Measurements from ENCODE around the gene CCDC80.
"Not testable (repeated sequence)": the region's sequence is repeated elsewhere in the genome, so short reads cannot be mapped to it uniquely, and the experiment has no call there.

The CCDC80 gene

GRCh38 chr3:112671930-112672715 lies 31.2 kb upstream of the CCDC80 start:
- DNase-seq (ENCODE audit: low read depth, low spot score): no peak
- H3K9me3 ChIP-seq (ENCODE audit: low read depth, low read length): no peaks in the 10 kb centered on the region
- no peak overlapping the region for H3K27ac ChIP-seq
- no peaks in the 10 kb centered on the region for H3K36me3 ChIP-seq (ENCODE audit: insufficient read depth, low read length)
- TF ChIP-seq FOXP2 (optimal IDR thresholded peaks at IDR 0.05; ENCODE audit: control extremely low read depth, extremely low read length, insufficient read depth): no peak
- TF ChIP-seq POLR2AphosphoS5 (IDR thresholded peaks at IDR 0.05; ENCODE audit: borderline replicate concordance, low read depth, low read length): no peak
- TF ChIP-seq EZH2 (IDR thresholded peaks at IDR 0.05): no peak
- H3K4me3 ChIP-seq: no peak overlapping the region
- no peak overlapping the region for H3K9ac ChIP-seq (ENCODE audit: insufficient read length)

DNA sequence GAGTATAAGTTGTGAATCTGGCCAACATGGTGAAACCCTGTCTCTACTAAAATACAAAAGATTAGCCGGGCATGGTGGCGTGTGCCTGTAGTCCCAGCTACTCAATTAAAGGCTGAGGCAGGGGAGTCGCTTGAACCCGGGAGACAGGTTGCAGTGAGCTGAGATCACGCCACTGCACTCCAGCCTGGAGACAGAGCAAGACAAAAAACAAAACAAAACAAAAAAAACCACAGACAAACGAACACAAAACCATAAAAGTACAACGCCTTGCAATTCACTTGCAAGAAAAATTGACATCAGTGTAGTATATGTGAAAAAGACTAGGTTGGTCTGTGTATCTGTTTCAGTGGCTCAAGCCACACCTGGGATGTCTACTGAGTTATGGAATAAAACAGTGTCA lies 29.9 kb upstream of the CCDC80 start:
- Histone ChIP-seq H3K4me3 (no peak overlapping the region), H3K27ac (no peak overlapping the region), H3K9ac (ENCODE audit: insufficient read length) (no peak overlapping the region), H3K36me3 (ENCODE audit: insufficient read depth, low read length) (no peaks in the 10 kb centered on the region), H3K9me3 (ENCODE audit: low read depth, low read length) (no peaks in the 10 kb centered on the region)
- TF ChIP-seq EZH2 (IDR thresholded peaks at IDR 0.05): no peak
- TF ChIP-seq FOXP2 (optimal IDR thresholded peaks at IDR 0.05; ENCODE audit: control extremely low read depth, extremely low read length, insufficient read depth): no peak
- no peak for TF ChIP-seq POLR2AphosphoS5 (IDR thresholded peaks at IDR 0.05; ENCODE audit: borderline replicate concordance, low read depth, low read length)
- no peak for DNase-seq (ENCODE audit: low read depth, low spot score)

DNA sequence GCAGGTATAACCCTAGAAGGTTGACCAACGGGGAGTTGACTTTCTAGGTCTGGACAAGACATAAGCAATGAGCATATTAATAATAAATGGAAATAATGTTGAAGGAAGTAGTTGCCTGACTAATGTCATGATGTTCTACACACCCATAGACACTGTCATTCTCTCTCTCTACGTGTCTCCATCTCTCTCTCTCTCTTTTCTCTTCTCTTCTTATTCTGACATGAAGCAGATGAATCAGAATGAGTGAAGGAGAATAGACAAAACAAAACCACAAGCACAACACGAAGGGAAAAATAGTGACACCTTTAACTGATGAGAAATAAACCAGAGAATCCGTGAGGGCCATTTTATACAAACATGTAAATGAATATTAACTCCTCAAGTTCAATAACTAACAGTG lies 26.7 kb upstream of the CCDC80 start:
- Histone ChIP-seq H3K9ac (ENCODE audit: insufficient read length) (no peak overlapping the region), H3K36me3 (ENCODE audit: insufficient read depth, low read length) (no peaks in the 10 kb centered on the region), H3K9me3 (ENCODE audit: low read depth, low read length) (no peaks in the 10 kb centered on the region), H3K27ac (no peak overlapping the region), H3K4me3 (no peak overlapping the region)
- DNase-seq (ENCODE audit: low read depth, low spot score): no peak
- TF ChIP-seq POLR2AphosphoS5 (IDR thresholded peaks at IDR 0.05; ENCODE audit: borderline replicate concordance, low read depth, low read length) (no peak), FOXP2 (optimal IDR thresholded peaks at IDR 0.05; ENCODE audit: control extremely low read depth, extremely low read length, insufficient read depth) (no peak), EZH2 (IDR thresholded peaks at IDR 0.05) (no peak)

DNA sequence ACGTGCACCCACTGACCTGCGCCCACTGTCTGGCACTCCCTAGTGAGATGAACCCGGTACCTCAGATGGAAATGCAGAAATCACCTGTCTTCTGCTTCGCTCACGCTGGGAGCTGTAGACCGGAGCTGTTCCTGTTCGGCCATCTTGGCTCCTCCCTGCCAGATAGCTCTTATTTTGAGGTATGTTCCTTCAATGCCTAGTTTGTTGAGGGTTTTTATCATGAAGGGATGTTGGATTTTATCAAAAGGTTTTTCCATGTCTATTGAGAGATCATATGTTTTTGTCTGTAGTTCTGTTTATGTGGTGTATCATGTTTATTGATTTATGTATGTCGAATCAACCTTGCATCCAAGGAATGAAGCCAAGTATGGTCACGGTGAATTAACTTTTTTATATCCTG lies 24.1 kb upstream of the CCDC80 start:
- not testable (repeated sequence) for H3K9ac ChIP-seq (ENCODE audit: insufficient read length); H3K9me3 ChIP-seq (ENCODE audit: low read depth, low read length); DNase-seq (ENCODE audit: low read depth, low spot score); H3K4me3 ChIP-seq; H3K36me3 ChIP-seq (ENCODE audit: insufficient read depth, low read length); H3K27ac ChIP-seq

GRCh38 chr3:112656043-112656442 lies 15.1 kb upstream of the CCDC80 start:
- Histone ChIP-seq H3K9ac (ENCODE audit: insufficient read length) (no peak overlapping the region), H3K36me3 (ENCODE audit: insufficient read depth, low read length) (no peaks in the 10 kb centered on the region), H3K9me3 (ENCODE audit: low read depth, low read length) (no peaks in the 10 kb centered on the region), H3K27ac (no peak overlapping the region), H3K4me3 (no peak overlapping the region)
- TF ChIP-seq FOXP2 (optimal IDR thresholded peaks at IDR 0.05; ENCODE audit: control extremely low read depth, extremely low read length, insufficient read depth): no peak
- TF ChIP-seq EZH2 (IDR thresholded peaks at IDR 0.05): no peak
- no peak for TF ChIP-seq POLR2AphosphoS5 (IDR thresholded peaks at IDR 0.05; ENCODE audit: borderline replicate concordance, low read depth, low read length)
- no peak for DNase-seq (ENCODE audit: low read depth, low spot score)

GRCh38 chr3:112654979-112655378 lies 14.0 kb upstream of the CCDC80 start:
- H3K27ac ChIP-seq: no peak overlapping the region
- no peaks in the 10 kb centered on the region for H3K9me3 ChIP-seq (ENCODE audit: low read depth, low read length)
- DNase-seq (ENCODE audit: low read depth, low spot score): no peak
- TF ChIP-seq FOXP2 (optimal IDR thresholded peaks at IDR 0.05; ENCODE audit: control extremely low read depth, extremely low read length, insufficient read depth): no peak
- no peak for TF ChIP-seq EZH2 (IDR thresholded peaks at IDR 0.05)
- TF ChIP-seq POLR2AphosphoS5 (IDR thresholded peaks at IDR 0.05; ENCODE audit: borderline replicate concordance, low read depth, low read length): no peak
- H3K36me3 ChIP-seq (ENCODE audit: insufficient read depth, low read length): no peaks in the 10 kb centered on the region
- no peak overlapping the region for H3K9ac ChIP-seq (ENCODE audit: insufficient read length)
- no peak overlapping the region for H3K4me3 ChIP-seq

DNA sequence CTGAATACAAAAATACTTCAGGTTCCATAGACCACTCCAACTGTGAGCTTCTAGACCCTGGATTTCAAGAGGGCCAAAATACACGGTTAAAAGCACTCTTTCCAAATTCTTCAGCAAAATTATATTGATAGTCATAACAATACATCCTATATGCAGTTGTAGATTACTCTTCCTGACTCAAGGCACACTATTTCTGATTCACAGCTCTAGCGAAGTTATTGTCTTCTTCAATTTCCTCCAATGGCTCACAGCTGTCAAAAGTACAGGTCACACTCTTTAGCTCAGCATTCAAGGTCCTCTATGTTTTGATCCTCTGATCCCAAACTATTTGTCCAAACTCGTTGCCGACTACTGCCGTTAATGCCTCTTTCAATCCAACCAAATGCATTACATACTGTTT lies 13.5 kb upstream of the CCDC80 start:
- no peak overlapping the region for H3K9ac ChIP-seq (ENCODE audit: insufficient read length)
- H3K27ac ChIP-seq: no peak overlapping the region
- no peak overlapping the region for H3K4me3 ChIP-seq
- no peaks in the 10 kb centered on the region for H3K9me3 ChIP-seq (ENCODE audit: low read depth, low read length)
- no peak for TF ChIP-seq POLR2AphosphoS5 (IDR thresholded peaks at IDR 0.05; ENCODE audit: borderline replicate concordance, low read depth, low read length)
- TF ChIP-seq EZH2 (IDR thresholded peaks at IDR 0.05): no peak
- TF ChIP-seq FOXP2 (optimal IDR thresholded peaks at IDR 0.05; ENCODE audit: control extremely low read depth, extremely low read length, insufficient read depth): no peak
- DNase-seq (ENCODE audit: low read depth, low spot score): no peak
- no peaks in the 10 kb centered on the region for H3K36me3 ChIP-seq (ENCODE audit: insufficient read depth, low read length)

- Histone ChIP-seq H3K9ac (ENCODE audit: insufficient read length) (no peak overlapping the region), H3K4me3 (no peak overlapping the region), H3K36me3 (ENCODE audit: insufficient read depth, low read length) (no peaks in the 10 kb centered on the region), H3K9me3 (ENCODE audit: low read depth, low read length) (no peaks in the 10 kb centered on the region), H3K27ac (no peak overlapping the region)
- TF ChIP-seq POLR2AphosphoS5 (IDR thresholded peaks at IDR 0.05; ENCODE audit: borderline replicate concordance, low read depth, low read length) (no peak), EZH2 (IDR thresholded peaks at IDR 0.05) (no peak), FOXP2 (optimal IDR thresholded peaks at IDR 0.05; ENCODE audit: control extremely low read depth, extremely low read length, insufficient read depth) (no peak)
- DNase-seq (ENCODE audit: low read depth, low spot score): no peak
These were observed 12.9 kb upstream of the CCDC80 start for GRCh38 chr3:112653881-112654300.
